ENCODE measurements around the gene GPR35. TPM values are rescaled to one million over a fixed set of nuclear protein-coding genes. Genes with fewer than 3 reads are reported as not detected.

Gene GPR35
- under 0.01 and 0.47 TPM in 2 replicates for total RNA-seq

GRCh38 chr2:240624950-240625621 is at the start of gene GPR35:
Gene GPR35 (plus strand): TSS chr2:240625480. CDS start chr2:240629953, 4,473 bp downstream.

GRCh38 chr2:240586198-240586918 is 38.9 kb upstream of the GPR35 start, which contains the start of gene CAPN10:
Gene CAPN10 (plus strand): TSS chr2:240586734. CDS start chr2:240586912, 178 bp downstream.

Other genes starting within 250 kb of the GPR35 start
- gene GPC1, start 189.8 kb upstream of the GPR35 start, total RNA-seq = 18.8 and 66.5 TPM in 2 replicates
- 4.8 and 7.1 TPM in 2 replicates for gene ANKMY1, start 67.5 kb upstream of the GPR35 start, total RNA-seq
- 1.4 and 1.8 TPM in 2 replicates for gene DUSP28, start 65.1 kb upstream of the GPR35 start, total RNA-seq
- 12.1 and 25.3 TPM in 2 replicates for gene RNPEPL1, start 57.0 kb upstream of the GPR35 start, total RNA-seq
- 29.1 and 31.5 TPM in 2 replicates for gene CAPN10, start 38.7 kb upstream of the GPR35 start, total RNA-seq
- not detected in 2 replicates for gene AQP12B, start 57.4 kb downstream of the GPR35 start, total RNA-seq
- not detected in 2 replicates for gene AQP12A, start 66.4 kb downstream of the GPR35 start, total RNA-seq
- 0.09 TPM in 1 of 2 replicates, not detected in the other for gene KIF1A, start 194.7 kb downstream of the GPR35 start, total RNA-seq
- gene AGXT, start 243.3 kb downstream of the GPR35 start, total RNA-seq = not detected in 2 replicates